CD14-positive monocyte (primary cell): ENCODE results near the gene ZNF143. TPM values are rescaled to one million over a fixed set of nuclear protein-coding genes. Genes with fewer than 3 reads are reported as not detected.

Experiments used
- DNase-seq, 3 donors: peaks; one replicate each; pipeline ENCODE4 v3.0.0-alpha.2; 2011 to 2022
- H2AFZ ChIP-seq: 2 replicates; pipeline ENCODE4 v1.6.0; 2012; ENCODE audit warnings: mild to moderate bottlenecking, low read depth, low read length, inconsistent platforms; ENCODE audit not compliant: insufficient read depth, poor library complexity, severe bottlenecking
- H3K27ac ChIP-seq, 2 donors: 1 replicate in 1 of 2; 2 replicates in 1 of 2; pipeline ENCODE4 v1.5.1; 2012 to 2013; ENCODE audit warnings: low read length in 2 of 2, control low read depth in 1 of 2, inconsistent platforms in 1 of 2, low read depth in 1 of 2, mild to moderate bottlenecking in 1 of 2
- H3K27me3 ChIP-seq, 2 donors: one replicate each; pipeline versions ENCODE4 v1.6.0 to v1.6.1; 2011 to 2013; ENCODE audit warnings: low read length in 2 of 2; ENCODE audit not compliant: control insufficient read depth in 2 of 2, insufficient read depth in 2 of 2
- H3K36me3 ChIP-seq, 2 donors: replicated peaks in 1 of 2; 1 replicate in 1 of 2; 2 replicates in 1 of 2; pipeline versions ENCODE4 v1.5.1 to v1.6.1; 2012 to 2013; ENCODE audit warnings: low read length in 2 of 2, control low read depth in 1 of 2, inconsistent platforms in 1 of 2, mild to moderate bottlenecking in 1 of 2; ENCODE audit not compliant: insufficient read depth in 2 of 2, control insufficient read depth in 1 of 2
- H3K4me1 ChIP-seq, 2 donors: 1 replicate in 1 of 2; 2 replicates in 1 of 2; pipeline versions ENCODE4 v1.5.1 to v1.6.1; 2012 to 2013; ENCODE audit warnings: low read length in 2 of 2, control low read depth in 1 of 2, inconsistent platforms in 1 of 2, mild to moderate bottlenecking in 1 of 2, moderate library complexity in 1 of 2; ENCODE audit not compliant: insufficient read depth in 2 of 2, control insufficient read depth in 1 of 2
- H3K4me2 ChIP-seq: replicated peaks from 2 replicates; pipeline ENCODE3; 2012; ENCODE audit warnings: low read length, moderate library complexity, mild to moderate bottlenecking; ENCODE audit not compliant: poor library complexity, severe bottlenecking; ENCODE audit errors: extremely low read depth
- H3K4me3 ChIP-seq, 3 experiments: fragments of 200-600 bp in 1 of 3; sonication (generic) in 1 of 3; replicated peaks in 1 of 3; 1 replicate in 2 of 3; 2 replicates in 1 of 3; pipeline ENCODE4 v1.5.1; 2011 to 2013; ENCODE audit warnings: low read length in 3 of 3, mild to moderate bottlenecking in 3 of 3, control low read depth in 2 of 3, low read depth in 2 of 3, inconsistent platforms in 1 of 3, moderate library complexity in 1 of 3
- H3K79me2 ChIP-seq: 2 replicates; pipeline ENCODE4 v1.6.0; 2012; ENCODE audit warnings: mild to moderate bottlenecking, control low read depth, inconsistent platforms, low read length, moderate library complexity; ENCODE audit not compliant: insufficient read depth
- H3K9ac ChIP-seq: 2 replicates; pipeline ENCODE4 v1.6.0; 2017; ENCODE audit warnings: low read length, mild to moderate bottlenecking; ENCODE audit not compliant: insufficient read depth, poor library complexity, severe bottlenecking
- H3K9me3 ChIP-seq, 2 donors: replicated peaks in 1 of 2; 1 replicate in 1 of 2; 2 replicates in 1 of 2; pipeline versions ENCODE4 v1.5.1 to v1.6.1; 2012 to 2013; ENCODE audit warnings: low read length in 2 of 2, control low read depth in 1 of 2; ENCODE audit not compliant: control insufficient read depth in 1 of 2, insufficient read depth in 1 of 2
- H4K20me1 ChIP-seq: 2 replicates; pipeline ENCODE4 v1.6.0; 2012; ENCODE audit warnings: mild to moderate bottlenecking, low read length, control low read depth, moderate library complexity; ENCODE audit not compliant: insufficient read depth
- H3K27ac Mint-ChIP-seq, 7 donors: one replicate each; pipeline ENCODE4 v1.8.0; 2020; ENCODE audit warnings: mild to moderate bottlenecking in 7 of 7, mixed read lengths in 7 of 7, moderate library complexity in 6 of 7, inconsistent platforms in 2 of 7
- H3K27me3 Mint-ChIP-seq, 3 donors: one replicate each; pipeline ENCODE4 v1.8.0; 2021 to 2022; ENCODE audit warnings: low read depth in 3 of 3, mild to moderate bottlenecking in 3 of 3, mixed read lengths in 3 of 3, moderate library complexity in 3 of 3, inconsistent platforms in 1 of 3
- H3K36me3 Mint-ChIP-seq, 2 donors: one replicate each; pipeline ENCODE4 v1.8.0; 2020; ENCODE audit warnings: mixed read lengths in 2 of 2, inconsistent platforms in 1 of 2, mild to moderate bottlenecking in 1 of 2
- H3K4me1 Mint-ChIP-seq: one replicate; pipeline ENCODE4 v1.8.0; 2020; ENCODE audit warnings: mild to moderate bottlenecking, mixed read lengths
- H3K4me3 Mint-ChIP-seq, 2 donors: one replicate each; pipeline ENCODE4 v1.8.0; 2020; ENCODE audit warnings: mild to moderate bottlenecking in 2 of 2, mixed read lengths in 2 of 2, moderate library complexity in 1 of 2
- H3K9me3 Mint-ChIP-seq, 7 donors: one replicate each; pipeline ENCODE4 v1.8.0; 2020 to 2022; ENCODE audit warnings: mixed read lengths in 7 of 7, mild to moderate bottlenecking in 6 of 7, moderate library complexity in 6 of 7, inconsistent platforms in 2 of 7
- WGBS: methylation state at CpG from one replicate; pipeline ENCODE4 v1.1.5; 2013; ENCODE audit warnings: missing lambda C conversion rate; ENCODE audit not compliant: insufficient coverage; 5-methylcytosine and 5-hydroxymethylcytosine counted together
- intact Hi-C, 2 donors: fragments of 100-400 bp; cut with micrococcal nuclease; formaldehyde crosslinking; loops; one replicate each; pipeline versions ENCODE4 v1.15.0 to v1.15.1; 2023
- polyA plus RNA-seq, 3 donors: library from polyadenylated mRNA; depleted of rRNA in 1 of 3; unstranded in 2 of 3; stranded (reverse) in 1 of 3; fragments of 300-500 nt in 2 of 3; fragments of >200 nt in 1 of 3; fragmentation: Illumina TruSeq in 2 of 3; gene quantifications; 1 replicate in 2 of 3; 2 replicates in 1 of 3; pipeline ENCODE4 v1.2.3, GENCODE V29; 2012 to 2021
- TF ChIP-seq, protein P1 (sequence below): fragments of 200-600 bp; IDR thresholded peaks from one replicate; pipeline ENCODE4 v1.8.0; 2022; ENCODE audit warnings: antibody characterized with exemption, mild to moderate bottlenecking

The ZNF143 gene
- polyA plus RNA-seq, 3 donors = 26.8 to 30.5 (median 30.1) TPM

DNA sequence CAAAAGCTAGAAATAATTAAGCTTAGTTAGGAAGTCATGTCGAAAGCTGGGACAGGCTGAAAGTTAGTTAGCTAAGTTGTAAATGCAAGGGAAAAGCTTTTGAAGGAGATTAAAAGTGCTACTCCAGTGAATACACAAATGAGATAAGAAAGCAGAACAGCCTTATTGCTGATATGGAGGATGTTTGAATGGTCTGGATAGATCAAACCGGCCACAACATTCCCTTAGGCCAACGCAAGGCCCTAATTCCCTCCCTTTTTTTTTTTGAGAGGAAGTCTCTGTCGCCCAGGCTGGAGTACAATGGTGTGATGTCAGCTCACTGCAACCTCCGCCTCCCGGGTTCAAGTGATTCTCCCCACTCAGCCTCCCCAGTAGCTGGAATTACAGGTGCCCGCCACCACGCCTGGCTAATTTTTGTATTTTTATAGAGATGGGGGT is 89.4 kb downstream of the ZNF143 start:
- H3K27ac Mint-ChIP-seq = peak overlapping the region in 2 of 7 donors; percentile 16 to 54

DNA sequence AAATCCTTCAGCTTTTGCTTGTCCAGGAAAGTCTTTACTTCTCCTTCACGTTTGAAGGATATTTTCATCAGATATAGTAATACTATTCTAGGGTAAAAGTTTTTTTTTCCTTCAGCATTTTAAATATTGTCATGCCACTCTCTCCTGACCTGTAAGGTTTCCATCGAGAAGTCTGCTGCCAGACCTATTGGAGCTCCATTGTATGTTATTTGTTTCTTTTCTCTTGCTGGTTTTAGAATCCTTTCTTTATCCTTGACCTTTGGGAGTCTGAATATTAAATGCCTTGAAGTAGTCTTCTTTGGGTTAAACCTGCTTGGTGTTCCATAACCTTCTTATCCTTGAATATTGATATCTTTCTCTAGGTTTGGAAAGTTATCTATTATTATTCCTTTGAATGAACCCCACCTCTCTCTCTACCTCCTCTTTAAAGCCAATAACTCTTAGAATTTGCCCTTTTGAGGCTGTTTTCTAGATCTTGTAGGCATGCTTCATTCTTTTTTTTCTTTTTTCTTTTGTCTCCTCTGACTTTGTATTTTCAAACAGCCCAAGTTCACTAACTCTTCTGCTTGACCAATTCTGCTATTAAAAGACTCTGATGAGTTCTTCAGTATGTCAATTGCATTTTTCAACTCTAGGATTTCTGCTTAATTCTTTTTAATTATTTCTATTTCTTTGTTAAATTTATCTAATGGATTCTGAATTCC is 100.6 kb downstream of the ZNF143 start:
- WGBS = no CpG with 5 or more reads among the region's 2 CpGs
- Mint-ChIP-seq H3K9me3 (peaks cover 6 to 34% (median 18%) of the 10 kb centered on the region in 7 donors), H3K36me3 (peaks cover 4 to 11% of the 10 kb centered on the region in 2 donors), H3K27me3 (peaks cover 0 to 4% (median 3%) of the 10 kb centered on the region in 3 donors), H3K27ac (no peak overlapping the region), H3K4me3 (no peak overlapping the region), H3K4me1 (peaks cover 5% of the 10 kb centered on the region)
- DNase-seq = no peak
- Histone ChIP-seq H3K36me3 (no peaks in the 10 kb centered on the region), H3K4me1 (no peaks in the 10 kb centered on the region), H3K27me3 (no peaks in the 10 kb centered on the region), H3K79me2 (no peaks in the 10 kb centered on the region), H3K9ac (no peak overlapping the region), H3K27ac (no peak overlapping the region), H2AFZ (no peak overlapping the region), H3K9me3 (no peaks in the 10 kb centered on the region), H3K4me2 (no peak overlapping the region), H4K20me1 (no peaks in the 10 kb centered on the region), H3K4me3 (no peak overlapping the region)
- intact Hi-C loops = loop anchor here in 1 of 2 donors (5.0 kb wide), 2 partner anchors 304 to 489 kb away; no protein-coding TSS in a partner anchor
- TF ChIP-seq, protein P1, sequence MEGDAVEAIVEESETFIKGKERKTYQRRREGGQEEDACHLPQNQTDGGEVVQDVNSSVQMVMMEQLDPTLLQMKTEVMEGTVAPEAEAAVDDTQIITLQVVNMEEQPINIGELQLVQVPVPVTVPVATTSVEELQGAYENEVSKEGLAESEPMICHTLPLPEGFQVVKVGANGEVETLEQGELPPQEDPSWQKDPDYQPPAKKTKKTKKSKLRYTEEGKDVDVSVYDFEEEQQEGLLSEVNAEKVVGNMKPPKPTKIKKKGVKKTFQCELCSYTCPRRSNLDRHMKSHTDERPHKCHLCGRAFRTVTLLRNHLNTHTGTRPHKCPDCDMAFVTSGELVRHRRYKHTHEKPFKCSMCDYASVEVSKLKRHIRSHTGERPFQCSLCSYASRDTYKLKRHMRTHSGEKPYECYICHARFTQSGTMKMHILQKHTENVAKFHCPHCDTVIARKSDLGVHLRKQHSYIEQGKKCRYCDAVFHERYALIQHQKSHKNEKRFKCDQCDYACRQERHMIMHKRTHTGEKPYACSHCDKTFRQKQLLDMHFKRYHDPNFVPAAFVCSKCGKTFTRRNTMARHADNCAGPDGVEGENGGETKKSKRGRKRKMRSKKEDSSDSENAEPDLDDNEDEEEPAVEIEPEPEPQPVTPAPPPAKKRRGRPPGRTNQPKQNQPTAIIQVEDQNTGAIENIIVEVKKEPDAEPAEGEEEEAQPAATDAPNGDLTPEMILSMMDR = no peak

More for the DNA sequence above, 89.4 kb downstream of the ZNF143 start:
- H3K4me1 ChIP-seq = peaks cover 7 to 8% of the 10 kb centered on the region in 2 donors
- H3K9ac ChIP-seq = no peak overlapping the region
- peaks cover 9% of the 10 kb centered on the region for H3K4me1 Mint-ChIP-seq
- no peak overlapping the region for H3K4me3 Mint-ChIP-seq
- no peaks in the 10 kb centered on the region for H3K27me3 ChIP-seq
- no peak overlapping the region for H2AFZ ChIP-seq
- no peaks in the 10 kb centered on the region for H3K9me3 ChIP-seq
- H3K36me3 ChIP-seq = no peaks in the 10 kb centered on the region
- WGBS = no CpG with 5 or more reads among the region's 8 CpGs
- no peaks in the 10 kb centered on the region for H4K20me1 ChIP-seq
- no peak overlapping the region for H3K4me2 ChIP-seq
- TF ChIP-seq, protein P1 = no peak
- peaks cover 0 to 2% (median 1%) of the 10 kb centered on the region in 3 donors for H3K27me3 Mint-ChIP-seq
- H3K27ac ChIP-seq = no peak overlapping the region
- peaks cover 10 to 11% of the 10 kb centered on the region in 2 donors for H3K36me3 Mint-ChIP-seq
- no peaks in the 10 kb centered on the region for H3K79me2 ChIP-seq
- no peak for DNase-seq
- H3K4me3 ChIP-seq = no peak overlapping the region
- intact Hi-C loops = no loop called here
- peaks cover 4 to 10% (median 8%) of the 10 kb centered on the region in 7 donors for H3K9me3 Mint-ChIP-seq
